ENCODE measurements around the gene DOCK2.

- TF ChIP-seq SIN3A (IDR thresholded peaks at IDR 0.05; ENCODE audit: borderline replicate concordance, insufficient read depth, low read length) (no peak), POLR2AphosphoS5 (IDR thresholded peaks at IDR 0.05; ENCODE audit: low read depth, low read length) (no peak), TAF1 (IDR thresholded peaks at IDR 0.05; ENCODE audit: borderline replicate concordance, insufficient read depth, low read length) (no peak), REST (IDR thresholded peaks at IDR 0.05; ENCODE audit: insufficient read depth in 1 of 2, low read depth in 2 of 2, low read length in 2 of 2) (no peak), FOXP2 (optimal IDR thresholded peaks at IDR 0.05; ENCODE audit: borderline replicate concordance, extremely low read depth, extremely low read length, insufficient read depth) (no peak)
These were observed 476.4 kb downstream of the DOCK2 start for GRCh38 chr5:170113522-170113900.
